Middle frontal gyrus (tissue), 1 donor: ENCODE results near the gene SPTA1.
"Not testable (repeated sequence)": the region's sequence is repeated elsewhere in the genome, so short reads cannot be mapped to it uniquely, and the experiment has no call there.

ENCODE experiments used
- DNase-seq: peaks from one replicate; pipeline ENCODE4 v3.0.0-alpha.2; 2015; ENCODE audit warnings: low spot score; ENCODE audit errors: extremely low spot score

SPTA1 gene

DNA sequence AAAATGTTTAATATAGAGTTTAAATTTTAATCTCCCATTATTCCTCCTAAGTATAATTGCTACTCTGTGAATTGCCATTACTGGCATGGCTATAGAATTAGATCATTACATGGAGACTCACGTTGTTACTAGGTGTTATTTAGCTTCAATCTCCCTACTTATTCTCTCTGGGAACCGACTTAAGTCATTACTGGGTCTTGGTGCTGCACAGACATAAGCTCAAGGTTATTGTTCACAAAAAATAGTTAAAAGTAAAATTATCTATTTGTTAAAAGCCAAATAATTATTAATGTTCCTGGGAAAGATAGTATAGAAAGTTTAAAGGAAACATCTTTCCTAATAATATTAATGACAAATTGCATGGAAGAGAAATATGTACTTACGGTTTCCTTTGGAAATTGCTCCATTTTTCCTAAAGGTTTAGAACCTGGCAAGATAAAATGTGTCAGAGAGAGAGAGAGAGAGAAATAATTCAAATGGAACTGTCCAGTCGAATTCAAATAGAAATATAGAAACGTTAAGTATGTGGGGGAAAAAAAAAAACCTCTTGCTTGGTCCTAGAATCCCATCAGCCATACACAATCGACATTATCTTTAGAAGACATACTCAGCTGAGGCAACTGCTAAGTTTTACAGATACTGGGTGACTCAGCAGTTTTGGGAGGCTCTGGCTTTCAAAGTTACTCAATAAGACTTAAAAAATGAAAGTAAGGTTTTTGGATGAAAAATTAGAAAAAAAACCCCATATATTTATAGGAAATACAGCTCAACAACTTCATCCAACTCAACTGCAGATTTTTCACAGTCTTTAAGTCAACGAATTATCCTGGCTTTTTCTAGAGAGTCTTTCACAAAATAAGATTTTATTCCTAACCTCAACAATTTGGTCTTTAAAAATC is at the start of gene SPTA1:
SPTA1 (minus strand) TSS at position 605 of the 899 bp plus-strand sequence; CDS start at position 407, 198 bp downstream.
- DNase-seq = no peak

DNA sequence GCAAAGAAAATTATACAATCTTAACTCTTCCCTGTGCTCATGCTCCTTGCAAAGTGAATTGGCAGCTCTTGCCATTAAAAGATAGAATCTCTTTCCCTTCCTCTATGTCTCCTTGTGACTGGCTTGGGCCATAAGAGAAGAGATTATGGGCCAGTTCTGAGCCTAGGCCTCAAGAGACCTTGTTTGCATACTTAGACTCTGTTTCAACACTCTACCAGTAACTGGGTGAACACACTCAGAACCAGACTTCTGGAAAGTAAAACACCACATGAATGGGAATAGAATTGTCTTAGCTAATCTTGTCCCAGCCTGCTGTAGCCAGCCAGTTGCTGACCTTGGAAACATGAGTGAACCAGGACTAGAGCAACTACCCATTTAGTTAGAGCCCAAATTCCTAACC is 49.3 kb upstream of the SPTA1 start:
- no peak for DNase-seq

DNA sequence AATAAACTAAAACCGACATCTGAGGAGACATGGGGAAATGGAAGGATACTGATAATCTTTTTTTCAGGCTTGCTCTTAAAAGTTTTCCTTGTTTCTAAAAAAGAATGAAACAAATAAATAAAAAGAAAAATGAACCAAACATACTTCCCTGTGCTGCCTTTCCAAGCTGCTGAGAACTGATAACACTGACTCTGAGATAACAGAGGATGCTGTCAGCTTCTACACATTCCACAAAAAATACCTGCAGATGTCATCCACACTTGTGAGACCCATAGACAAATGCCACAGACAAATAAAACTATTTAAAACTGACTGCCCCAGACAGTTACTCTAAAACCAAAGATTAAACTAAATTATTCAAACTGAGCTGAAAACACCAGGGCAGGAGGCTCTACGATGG is 46.0 kb upstream of the SPTA1 start:
- DNase-seq = no peak

DNA sequence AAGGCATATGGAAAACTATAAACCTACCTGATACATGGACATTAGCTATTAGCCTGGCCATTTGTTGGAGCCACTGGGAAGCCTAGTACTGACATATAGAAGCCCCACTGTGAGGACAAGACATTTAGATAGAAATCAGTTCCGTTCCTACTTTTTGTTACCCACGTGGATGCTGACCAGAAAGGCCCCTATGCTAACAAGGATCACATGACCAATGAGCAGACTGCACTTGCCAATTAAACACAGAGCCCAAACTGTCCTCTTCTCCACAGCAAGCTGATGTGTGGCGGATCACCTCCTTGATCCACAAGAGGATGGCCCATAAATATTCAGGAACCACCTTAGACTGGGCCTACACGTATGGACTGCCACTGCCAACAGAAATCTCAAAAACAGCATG is 45.2 kb upstream of the SPTA1 start:
- no peak for DNase-seq

DNA sequence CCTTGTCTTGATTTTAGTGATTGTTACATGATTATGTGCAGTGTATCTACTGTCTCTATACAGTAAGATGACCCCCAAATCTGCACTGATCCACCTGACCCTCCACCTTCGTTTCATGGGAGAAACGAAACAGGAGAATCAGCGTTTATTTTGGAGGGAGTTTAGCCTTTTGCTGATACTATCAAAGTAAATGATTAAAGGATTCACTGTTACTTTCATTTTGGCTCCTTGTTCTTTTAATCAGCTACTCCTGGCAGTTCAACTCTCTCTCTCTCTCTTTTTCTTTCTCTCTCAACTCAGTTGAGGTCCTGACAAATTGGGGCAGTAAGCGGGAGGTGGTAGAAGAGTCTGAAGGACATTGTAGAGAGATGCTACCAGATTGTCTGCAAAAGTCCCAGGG is 43.9 kb upstream of the SPTA1 start:
- DNase-seq = no peak

DNA sequence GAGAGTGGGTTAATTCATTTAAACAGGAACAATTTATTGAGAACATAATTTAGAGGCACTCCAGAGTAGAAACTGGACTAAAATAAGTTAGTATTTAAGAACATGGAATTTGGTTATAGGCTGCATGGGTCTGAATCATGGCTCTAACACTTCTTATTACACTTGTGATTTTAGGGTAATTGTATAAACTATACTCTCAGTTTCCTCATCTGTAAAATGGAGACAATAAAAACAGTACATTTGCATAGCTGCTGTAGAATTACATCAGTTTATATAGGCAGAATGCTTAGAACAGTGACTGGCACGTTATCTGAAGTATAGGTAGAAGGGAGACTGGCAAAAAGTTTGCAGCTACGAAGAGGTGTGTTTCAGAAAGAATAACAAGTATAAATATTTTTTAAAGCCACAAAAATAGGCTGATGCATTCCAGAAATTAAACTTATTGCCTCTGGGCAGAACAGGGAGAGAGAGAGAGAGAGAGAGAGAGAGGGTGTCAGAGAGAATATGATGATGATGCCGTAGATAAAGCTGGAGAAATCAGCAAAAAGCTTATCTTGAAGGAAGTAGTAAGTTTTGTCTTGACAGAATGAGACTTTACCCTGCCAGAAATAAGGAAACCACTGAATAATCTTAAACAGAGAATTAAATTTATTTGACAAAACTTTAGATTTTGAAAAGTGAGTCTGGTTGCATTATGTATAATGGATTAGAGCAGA is 42.2 kb upstream of the SPTA1 start:
- no peak for DNase-seq

DNA sequence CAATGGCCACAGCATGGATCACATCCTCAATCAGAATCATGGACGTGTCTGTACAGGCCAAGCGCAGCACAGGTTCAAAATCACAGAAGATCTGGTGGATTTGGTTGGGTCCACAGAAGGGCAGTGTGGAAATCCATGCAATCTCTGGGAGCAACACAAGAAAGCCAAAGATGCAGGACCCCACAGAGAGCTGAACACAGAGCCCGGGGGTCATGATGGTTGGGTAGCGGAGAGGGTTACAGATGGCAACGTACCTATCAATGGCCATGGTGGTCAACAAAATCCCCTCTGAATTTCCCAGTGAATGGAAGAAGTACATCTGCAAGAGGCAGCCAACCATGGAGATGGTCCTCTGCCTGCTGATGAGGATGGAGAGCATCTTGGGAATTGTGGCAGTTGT is 37.9 kb upstream of the SPTA1 start:
- no peak for DNase-seq

DNA sequence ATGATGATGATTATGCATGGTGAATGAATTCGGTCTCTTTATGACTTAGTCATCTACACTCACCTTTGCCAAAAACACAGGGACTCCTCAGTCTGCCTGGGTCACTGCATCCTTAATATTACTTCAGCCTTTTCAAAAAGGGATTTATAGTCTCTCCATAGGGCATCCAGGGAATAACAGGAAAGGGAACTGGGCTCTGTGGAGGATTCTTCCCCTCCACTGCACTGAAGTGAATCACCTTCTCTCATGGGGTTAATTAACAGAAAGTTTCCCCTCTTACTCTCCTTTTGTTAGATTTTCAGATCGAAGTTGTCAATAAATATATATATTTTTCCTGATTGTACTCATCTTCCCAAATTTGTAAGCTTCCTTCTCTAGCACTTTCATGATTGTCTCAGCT is 34.1 kb upstream of the SPTA1 start, which contains the start of gene OR6K3:
OR6K3 (minus strand) TSS at position 101 of the 400 bp plus-strand sequence. CDS start 2,605 bp downstream, outside the sequence.
- DNase-seq = no peak

DNA sequence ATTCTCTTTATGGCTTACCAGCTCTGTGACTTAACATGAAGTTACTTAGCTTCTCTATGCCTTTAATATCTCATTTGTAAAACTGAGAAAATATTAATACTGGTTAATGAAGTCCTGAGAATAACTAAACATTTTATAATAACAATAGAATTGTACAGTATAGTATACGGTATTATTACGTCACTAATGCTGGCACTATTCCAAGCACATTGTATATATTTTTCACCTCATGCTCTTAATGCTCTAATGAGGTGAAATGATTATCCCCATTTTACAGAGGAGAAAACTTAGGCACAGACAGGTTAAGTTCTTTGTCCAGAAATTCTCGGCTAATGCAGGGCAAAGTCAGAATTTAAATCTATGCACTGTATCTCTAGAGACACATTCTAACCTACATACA is 33.1 kb upstream of the SPTA1 start:
- DNase-seq = no peak

DNA sequence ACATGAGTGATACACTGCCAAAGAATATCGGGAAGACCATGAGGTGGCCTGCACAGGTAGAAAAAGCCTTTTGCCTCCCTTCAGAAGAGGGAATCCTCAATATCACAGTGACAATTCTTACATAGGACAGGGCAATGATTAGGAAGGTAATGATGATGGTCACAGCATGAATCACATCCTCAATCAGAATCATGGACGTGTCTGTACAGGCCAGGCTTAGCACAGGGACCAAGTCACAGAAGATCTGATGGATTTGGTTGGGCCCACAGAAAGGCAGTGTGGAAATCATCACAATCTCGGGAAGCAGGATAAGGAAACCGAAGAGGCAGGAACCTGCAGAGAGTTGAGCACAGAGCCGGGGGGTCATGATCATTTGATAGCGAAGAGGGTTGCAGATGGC is 30.8 kb upstream of the SPTA1 start:
- DNase-seq = no peak

DNA sequence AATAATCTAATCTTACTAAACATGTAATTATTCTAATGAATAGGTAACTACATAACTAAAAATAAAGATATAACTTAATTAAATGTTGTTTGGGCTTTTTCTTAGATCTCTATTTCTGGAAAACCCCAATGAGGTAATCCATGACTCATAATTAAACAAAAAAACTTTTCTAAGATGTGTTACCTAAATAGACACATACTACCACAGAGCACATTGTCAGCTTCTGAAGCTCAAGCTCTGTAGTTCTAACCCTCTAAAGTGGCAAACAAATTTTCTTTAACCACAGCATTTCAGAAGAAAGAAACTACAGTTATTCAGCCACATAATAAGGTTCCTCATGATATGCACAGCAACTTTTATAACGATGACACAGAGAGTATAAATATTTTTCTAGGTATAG is 29.8 kb upstream of the SPTA1 start:
- DNase-seq = no peak

DNA sequence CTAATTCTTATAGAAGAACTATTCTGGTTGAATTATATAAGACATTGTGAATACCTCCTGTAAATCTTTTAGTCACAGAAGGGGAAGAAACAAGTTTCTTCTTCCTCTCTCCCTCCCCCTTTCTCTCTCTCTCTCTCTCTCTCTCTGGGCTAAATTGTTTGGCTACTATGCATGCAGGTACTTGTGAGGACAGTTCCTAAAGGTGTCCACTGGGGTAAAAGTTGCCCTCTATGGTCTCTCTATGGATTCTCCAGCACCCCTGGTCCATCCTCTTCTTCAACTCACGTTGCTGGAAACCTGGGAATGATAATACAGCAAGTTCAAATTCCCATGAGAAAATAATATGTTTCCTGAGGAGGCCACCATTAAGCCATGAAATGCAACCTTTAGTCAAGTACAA is 28.2 kb upstream of the SPTA1 start:
- DNase-seq = no peak

DNA sequence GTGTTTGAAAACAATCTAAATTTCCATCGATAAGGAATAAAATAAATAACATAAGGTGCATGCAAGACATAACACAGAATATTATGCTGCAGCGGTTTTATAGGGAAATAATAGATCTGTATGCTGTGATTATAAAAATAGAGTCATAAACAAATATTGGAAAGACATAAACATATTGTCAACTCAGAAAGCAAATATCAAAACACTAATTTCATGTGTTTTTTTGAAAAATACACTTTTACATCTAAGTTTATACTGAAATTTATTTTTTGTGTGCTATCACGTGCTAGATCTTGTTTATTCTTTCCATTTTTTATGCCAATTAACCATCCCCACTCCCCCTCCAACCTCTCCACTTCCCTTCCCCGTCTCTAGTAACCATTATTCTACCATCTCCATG is 24.6 kb upstream of the SPTA1 start:
- DNase-seq = no peak

DNA sequence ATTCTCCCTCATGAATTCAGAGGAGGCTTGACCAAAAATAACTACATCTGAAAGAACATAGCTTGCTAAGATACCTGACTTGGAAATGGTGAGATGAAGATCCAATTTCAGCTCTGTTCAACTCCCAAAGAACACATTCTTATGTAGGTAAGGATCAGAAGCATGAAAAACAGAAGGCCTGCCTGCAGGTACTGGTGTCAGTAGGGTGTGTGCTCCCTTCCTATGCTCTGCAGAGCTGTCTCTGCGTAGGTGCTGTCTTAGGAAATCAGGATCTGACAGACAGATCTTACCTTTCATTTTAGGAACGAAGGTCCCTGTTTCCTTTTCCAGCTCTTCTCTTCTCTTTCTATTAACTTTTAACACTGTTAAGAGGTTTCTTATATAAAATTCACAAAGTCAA is 19.6 kb upstream of the SPTA1 start:
- no peak for DNase-seq

DNA sequence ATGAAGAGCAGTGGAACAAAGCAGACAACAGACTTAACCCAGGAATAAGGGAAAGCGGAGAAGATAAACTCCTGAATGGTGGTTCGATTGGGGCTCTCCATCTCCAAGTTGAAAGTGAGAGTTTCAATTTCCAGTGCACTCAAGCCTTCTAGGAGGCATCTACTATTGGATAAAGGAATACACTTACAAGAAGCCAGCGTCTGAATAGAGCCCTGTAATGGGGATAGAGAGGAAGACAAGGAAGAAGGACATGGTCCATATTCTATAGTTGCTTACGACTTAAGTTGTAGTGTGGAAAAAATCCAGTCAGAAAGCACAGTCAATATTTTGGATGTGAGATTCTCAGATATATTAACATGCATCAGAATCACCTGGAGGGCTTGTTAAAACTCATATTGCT is 14.0 kb upstream of the SPTA1 start, which contains the start of gene OR6K2:
OR6K2 (minus strand) TSS at position 101 of the 400 bp plus-strand sequence; CDS start at position 101, 0 bp downstream.
- no peak for DNase-seq

DNA sequence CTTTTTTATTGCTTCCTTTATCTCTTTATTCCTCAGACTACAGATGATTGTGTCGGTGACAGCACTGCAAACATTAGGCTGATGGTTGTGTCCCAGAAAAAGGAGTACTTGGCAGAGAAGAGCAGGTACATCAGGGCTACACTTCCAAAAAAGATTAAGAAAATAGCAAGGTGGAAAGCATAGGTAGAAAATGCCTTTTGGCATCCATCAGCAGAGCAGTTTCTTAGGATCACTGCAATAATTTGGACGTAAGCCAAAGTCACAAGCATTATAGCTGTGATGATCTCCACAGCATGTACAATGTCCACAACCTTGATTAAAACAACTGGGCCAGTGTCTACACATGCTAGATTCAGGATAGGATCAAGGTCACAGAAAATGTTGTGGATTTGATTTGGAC is 8.1 kb upstream of the SPTA1 start:
- DNase-seq = no peak

DNA sequence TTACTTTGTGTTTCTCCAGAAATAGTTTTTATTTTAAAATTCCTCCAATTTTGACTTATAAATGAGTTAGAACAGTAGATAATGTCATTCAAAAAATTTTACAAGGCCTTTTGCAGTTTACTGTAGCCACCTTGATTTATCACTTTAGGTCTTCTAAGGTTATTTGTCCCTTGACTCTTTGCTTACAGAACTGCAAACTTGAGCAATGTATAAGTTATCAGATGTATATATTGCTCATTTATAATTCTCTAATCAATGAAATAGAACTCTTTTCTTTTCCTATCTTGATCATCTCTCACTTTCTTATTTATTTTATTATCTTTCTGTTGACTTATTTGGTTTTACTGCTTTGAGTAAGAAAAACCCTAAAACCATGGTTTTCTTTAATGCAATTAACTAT is 5.8 kb upstream of the SPTA1 start:
- DNase-seq = no peak

DNA sequence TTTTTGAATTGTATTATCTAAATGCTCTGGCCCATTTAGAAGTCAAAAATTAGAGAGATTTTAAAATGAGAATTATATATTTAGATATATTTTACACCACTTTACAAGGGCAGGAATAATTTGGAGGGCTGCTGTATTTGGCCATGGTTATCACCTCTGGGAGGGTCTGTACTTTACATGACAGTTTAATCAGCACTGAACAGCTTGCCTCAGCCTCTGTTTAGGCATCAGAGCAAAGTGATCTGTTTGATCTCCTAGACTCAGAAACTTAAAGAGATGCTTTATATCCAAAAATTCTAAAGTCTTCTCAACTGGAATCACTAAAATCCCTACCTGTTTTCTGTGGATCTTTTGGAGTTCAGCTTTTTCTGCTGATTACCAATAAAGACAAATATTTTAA is 5.4 kb upstream of the SPTA1 start:
- no peak for DNase-seq

DNA sequence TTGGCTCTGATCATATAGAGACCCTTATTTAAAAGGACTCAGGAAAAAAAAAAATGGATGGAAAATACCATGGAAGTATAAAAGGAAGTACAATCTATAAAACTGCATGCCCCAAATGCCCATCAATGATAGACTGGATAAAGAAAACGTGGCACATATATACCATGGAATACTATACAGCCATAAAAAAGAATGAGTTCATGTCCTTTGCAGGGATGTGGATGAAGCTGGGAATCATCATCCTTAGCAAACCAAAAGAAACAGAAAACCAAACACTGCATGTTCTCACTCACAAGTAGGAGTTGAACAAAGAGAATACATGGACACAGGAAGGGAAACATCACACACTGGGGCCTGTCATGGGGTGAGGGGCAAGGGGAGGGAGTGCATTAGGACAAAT is 4.6 kb upstream of the SPTA1 start:
- DNase-seq = not testable (repeated sequence)

DNA sequence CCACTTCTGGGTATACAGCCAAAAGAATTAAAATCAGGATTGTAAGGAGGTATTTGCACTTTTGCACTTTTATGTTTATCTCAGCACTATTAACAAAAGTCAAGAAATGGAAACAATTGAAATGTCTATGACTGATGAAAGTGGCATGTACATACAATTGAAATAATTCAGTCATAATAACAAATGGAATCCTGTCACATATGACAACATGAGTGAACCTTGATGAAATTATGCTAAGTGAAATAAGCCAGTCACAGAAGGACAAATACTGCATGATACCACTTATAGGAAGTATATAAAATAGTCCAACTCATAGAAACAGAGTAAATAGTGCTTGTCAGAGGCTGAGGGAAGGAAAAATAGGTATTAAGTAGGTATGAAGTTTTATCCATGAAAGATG is 3.4 kb upstream of the SPTA1 start:
- DNase-seq = no peak

DNA sequence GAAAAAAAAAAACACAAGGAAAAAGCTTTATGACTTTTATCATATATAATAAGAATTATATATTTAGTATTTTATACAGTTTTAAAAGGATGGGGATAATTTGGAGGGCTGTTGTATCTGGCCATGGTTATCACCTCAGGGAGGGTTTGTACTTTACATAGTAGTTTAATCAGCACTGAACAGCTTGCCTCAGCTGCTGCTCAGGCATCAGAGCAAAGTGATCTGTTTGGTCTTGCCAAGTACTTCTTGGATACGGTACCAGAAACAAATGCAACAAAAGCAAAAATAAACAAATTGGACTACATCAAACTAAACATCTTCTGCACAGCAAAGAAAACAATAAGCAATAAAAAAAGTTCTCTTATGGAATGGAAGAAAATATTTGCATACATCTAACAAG is 2.6 kb upstream of the SPTA1 start:
- no peak for DNase-seq

DNA sequence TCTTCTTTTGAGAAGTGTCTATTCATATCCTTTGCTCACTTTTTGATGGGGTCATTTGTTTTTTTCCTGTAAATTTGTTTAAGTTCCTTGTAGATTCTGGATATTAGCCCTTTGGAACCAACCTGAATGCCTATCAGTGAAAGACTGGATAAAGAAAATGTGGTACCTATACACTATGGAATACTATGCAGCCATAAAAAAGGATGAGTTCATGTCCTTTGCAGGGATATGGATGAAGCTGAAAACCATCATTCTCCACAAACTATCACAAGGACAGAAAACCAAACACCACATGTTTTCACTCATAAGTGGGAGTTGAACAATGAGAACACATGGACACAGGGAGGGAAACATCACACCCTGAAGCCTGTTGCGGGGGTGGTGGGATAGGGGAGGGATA is 1.8 kb upstream of the SPTA1 start:
- not testable (repeated sequence) for DNase-seq

DNA sequence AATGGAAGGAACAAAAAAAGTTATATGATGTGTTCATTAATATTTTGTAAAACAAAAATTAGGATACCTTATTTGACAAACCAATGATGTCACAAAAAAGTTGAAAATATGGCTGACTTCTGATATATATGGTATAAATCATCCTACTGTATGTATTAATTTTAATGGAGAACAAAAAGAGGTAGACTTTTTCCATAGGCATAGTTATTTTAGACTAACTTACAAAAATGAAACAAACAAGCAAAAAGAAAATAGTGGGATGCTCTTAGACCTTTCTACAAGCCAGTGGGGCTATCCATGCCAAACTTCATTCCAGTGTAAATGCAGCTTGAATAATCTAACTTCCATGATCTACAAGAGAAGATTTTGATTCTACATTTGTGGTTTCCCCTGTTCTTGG is 522 bp upstream of the SPTA1 start:
- DNase-seq = no peak
